22Rv1 (cell line): ENCODE data around the gene ADAT2.

Experiments
- H3K27ac ChIP-seq: fragments of 450-650 bp; 2 replicates; pipeline ENCODE4 v1.5.1; 2017
- ZFX ChIP-seq: fragments of 450-650 bp; IDR thresholded peaks from 2 replicates; pipeline ENCODE4 v1.6.1; 2017; ENCODE audit warnings: antibody characterized with exemption, borderline replicate concordance
- TF ChIP-seq, protein P1 (sequence below): fragments of 450-650 bp; IDR thresholded peaks from 2 replicates; pipeline ENCODE4 v1.5.1; 2017; ENCODE audit warnings: mild to moderate bottlenecking

Gene ADAT2

GRCh38 chr6:143410859-143411270, 39.6 kb downstream of the ADAT2 start:
- peak overlapping the region; percentile 29 for H3K27ac ChIP-seq
- TF ChIP-seq, protein P1, sequence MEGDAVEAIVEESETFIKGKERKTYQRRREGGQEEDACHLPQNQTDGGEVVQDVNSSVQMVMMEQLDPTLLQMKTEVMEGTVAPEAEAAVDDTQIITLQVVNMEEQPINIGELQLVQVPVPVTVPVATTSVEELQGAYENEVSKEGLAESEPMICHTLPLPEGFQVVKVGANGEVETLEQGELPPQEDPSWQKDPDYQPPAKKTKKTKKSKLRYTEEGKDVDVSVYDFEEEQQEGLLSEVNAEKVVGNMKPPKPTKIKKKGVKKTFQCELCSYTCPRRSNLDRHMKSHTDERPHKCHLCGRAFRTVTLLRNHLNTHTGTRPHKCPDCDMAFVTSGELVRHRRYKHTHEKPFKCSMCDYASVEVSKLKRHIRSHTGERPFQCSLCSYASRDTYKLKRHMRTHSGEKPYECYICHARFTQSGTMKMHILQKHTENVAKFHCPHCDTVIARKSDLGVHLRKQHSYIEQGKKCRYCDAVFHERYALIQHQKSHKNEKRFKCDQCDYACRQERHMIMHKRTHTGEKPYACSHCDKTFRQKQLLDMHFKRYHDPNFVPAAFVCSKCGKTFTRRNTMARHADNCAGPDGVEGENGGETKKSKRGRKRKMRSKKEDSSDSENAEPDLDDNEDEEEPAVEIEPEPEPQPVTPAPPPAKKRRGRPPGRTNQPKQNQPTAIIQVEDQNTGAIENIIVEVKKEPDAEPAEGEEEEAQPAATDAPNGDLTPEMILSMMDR: no peak
- no peak for TF ChIP-seq ZFX

DNA sequence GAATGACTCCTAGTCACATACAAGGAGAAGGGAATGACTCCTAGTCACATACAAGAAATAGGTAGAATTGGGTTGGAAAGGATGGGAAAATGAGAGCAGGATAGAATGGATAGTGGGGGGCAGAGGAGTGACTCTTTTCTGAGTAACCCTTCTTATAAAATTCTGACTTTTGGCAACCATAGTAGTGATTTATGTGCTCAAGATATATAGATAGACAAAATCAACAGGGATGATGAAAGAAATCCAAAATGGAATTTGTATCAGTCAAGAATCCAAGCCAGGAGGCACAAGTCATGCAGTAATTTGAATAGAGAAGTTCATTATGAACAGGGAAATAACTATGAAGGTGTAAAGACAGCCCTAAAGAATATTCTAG, 41.7 kb downstream of the ADAT2 start:
- TF ChIP-seq, protein P1: no peak
- no peak for TF ChIP-seq ZFX
- H3K27ac ChIP-seq: peak overlapping the region; percentile 29; the same call in 1 of the 2 replicates

- TF ChIP-seq ZFX: no peak
- TF ChIP-seq, protein P1: no peak
- no peak overlapping the region; the same call in 1 of the 2 replicates for H3K27ac ChIP-seq
These were observed 42.2 kb downstream of the ADAT2 start for GRCh38 chr6:143408151-143408786.

DNA sequence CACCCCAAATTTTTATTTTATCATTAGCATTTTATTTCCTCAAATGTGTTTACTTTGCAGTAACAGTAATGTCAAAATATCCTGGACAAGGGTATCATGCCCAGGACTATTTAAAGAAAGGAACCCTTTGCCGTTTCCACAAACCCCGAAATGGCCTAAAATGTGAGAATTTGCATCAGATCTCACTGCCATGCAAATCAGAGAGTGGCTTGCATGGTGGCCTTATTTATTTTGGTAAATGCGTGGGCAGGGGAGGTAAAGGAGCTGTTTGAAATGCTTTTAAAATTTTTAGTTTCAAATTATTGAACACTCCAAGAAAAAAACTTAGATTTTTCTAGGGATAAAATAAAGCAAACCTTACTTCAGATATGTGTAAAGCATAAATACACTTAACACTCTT, 43.8 kb downstream of the ADAT2 start:
- no peak for TF ChIP-seq ZFX
- TF ChIP-seq, protein P1: no peak
- H3K27ac ChIP-seq: no peak overlapping the region

DNA sequence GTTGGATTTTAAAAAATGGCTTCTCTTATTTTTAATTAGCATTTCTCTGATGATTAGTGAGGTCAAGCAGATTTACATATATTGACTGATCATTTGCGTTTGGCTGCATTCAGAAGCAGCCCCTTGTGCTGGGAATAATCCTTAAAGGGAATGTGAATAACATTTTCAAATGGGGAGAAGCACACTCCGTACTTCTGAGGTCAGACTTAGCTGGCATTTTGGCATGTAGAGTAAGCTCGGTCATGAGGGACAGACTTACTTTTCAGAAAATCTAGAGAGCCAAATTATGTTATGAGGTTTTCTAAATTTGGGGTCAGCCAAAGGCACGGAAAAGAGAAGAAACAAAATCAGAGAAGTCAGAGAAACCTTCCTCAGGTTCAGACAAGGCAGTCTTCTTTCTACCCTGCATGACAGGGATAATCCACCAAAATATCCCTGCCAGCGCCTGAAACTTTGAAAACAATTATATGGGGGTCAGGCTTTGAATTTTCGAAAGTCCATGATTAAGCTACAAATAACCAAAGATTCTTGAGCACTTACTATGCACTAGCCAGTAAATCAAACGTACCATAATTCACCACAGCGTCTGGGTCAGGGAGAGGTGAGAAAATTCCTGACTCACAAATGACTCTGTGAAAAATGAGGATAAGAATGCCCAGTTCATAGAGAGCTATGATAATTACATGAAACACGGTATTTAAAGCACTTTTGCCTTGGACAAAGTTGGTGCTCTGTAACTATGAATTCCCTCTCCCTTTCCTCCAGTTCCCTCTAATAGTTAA, 44.9 kb downstream of the ADAT2 start:
- no peak for TF ChIP-seq ZFX
- TF ChIP-seq, protein P1: no peak
- H3K27ac ChIP-seq: no peak overlapping the region

DNA sequence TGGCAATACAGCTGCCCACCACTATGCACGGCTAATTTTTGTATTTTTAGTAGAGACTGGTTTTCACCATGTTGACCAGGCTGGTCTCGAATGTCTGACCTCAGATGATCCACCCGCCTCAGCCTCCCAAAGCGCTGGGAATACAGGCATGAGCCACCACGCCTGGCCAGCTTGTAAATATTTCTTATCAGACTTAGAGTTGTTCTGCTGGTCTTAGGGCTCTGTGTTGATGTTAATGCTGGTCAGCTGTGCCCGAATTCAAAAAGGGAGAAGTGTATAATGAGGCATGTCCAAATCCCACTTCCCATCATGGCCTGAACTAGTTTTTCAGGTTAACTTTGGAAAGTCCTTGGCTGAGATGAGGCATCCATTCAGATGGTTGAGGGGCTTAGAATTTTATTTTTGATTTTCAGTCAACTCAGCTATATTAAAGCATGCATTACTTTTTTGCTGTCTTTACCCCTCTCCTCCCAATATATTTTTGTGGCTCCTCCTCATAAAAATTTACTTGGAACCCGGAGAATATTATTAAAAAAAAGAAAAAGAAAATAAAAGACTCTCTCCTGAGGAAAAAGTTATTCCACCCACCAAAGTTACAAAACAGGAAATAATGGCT, 47.7 kb downstream of the ADAT2 start:
- TF ChIP-seq, protein P1: no peak
- no peak for TF ChIP-seq ZFX
- no peak overlapping the region for H3K27ac ChIP-seq
